Thyroid gland (tissue), 4 donors: ENCODE results near the gene BFSP1. TPM values are rescaled to one million over a fixed set of nuclear protein-coding genes. Genes with fewer than 3 reads are reported as not detected.

Source experiments
- DNase-seq, 2 donors: peaks; one replicate each; pipeline ENCODE4 v3.0.0-alpha.2; 2019
- H3K27ac ChIP-seq, 3 donors: fragments of 200-600 bp; sonication (generic); 1 replicate in 2 of 3; 2 replicates in 1 of 3; pipeline ENCODE4 v1.5.1; 2016 to 2019; ENCODE audit warnings: mild to moderate bottlenecking in 1 of 3, moderate library complexity in 1 of 3
- H3K27me3 ChIP-seq: fragments of 200-600 bp; sonication (generic); one replicate; pipeline ENCODE4 v1.5.1; 2019
- H3K36me3 ChIP-seq, 2 donors: fragments of 200-600 bp; sonication (generic); one replicate each; pipeline ENCODE4 v1.5.1; 2016 to 2019
- H3K4me1 ChIP-seq, 2 donors: fragments of 200-600 bp; sonication (generic); one replicate each; pipeline ENCODE4 v1.5.1; 2017 to 2019
- H3K4me3 ChIP-seq, 3 donors: fragments of 200-600 bp; sonication (generic); replicated peaks in 1 of 3; 1 replicate in 2 of 3; 2 replicates in 1 of 3; pipeline ENCODE4 v1.5.1; 2016; ENCODE audit warnings: mild to moderate bottlenecking in 1 of 3
- H3K9me3 ChIP-seq: fragments of 200-600 bp; sonication (generic); one replicate; pipeline ENCODE4 v1.5.1; 2017
- CTCF ChIP-seq, 6 experiments: fragments of 200-600 bp in 3 of 6; fragments of 450-650 bp in 3 of 6; sonication (generic) in 3 of 6; IDR thresholded peaks; one replicate each; pipeline ENCODE4 v1.5.1; 2016 to 2019; ENCODE audit warnings: antibody characterized with exemption in 6 of 6, mild to moderate bottlenecking in 2 of 6, inconsistent platforms in 1 of 6, moderate library complexity in 1 of 6
- POLR2A ChIP-seq, 2 donors: fragments of 450-650 bp; IDR thresholded peaks; one replicate each; pipeline ENCODE4 v1.6.1; 2017; ENCODE audit warnings: antibody characterized with exemption in 2 of 2, mild to moderate bottlenecking in 2 of 2, moderate library complexity in 1 of 2
- WGBS, 2 donors: methylation state at CpG; one replicate each; pipeline ENCODE4 v1.1.5; 2017; 5-methylcytosine and 5-hydroxymethylcytosine counted together
- intact Hi-C: fragments of 100-400 bp; cut with DNase I; formaldehyde crosslinking; loops from one replicate; pipeline ENCODE4 v1.15.1; 2023
- total RNA-seq, 4 donors: library from RNA; depleted of rRNA; stranded (reverse); fragments of >200 nt; gene quantifications; one replicate each; pipeline ENCODE4 v1.2.3, GENCODE V29; 2016

The BFSP1 gene
- total RNA-seq, 4 donors from 2014 or later: 2.7 to 8.7 (median 4.2) TPM

GRCh38 chr20:17466641-17467040, 64.5 kb downstream of the BFSP1 start:
- TF ChIP-seq CTCF (IDR thresholded peaks at IDR 0.05) (no peak), POLR2A (IDR thresholded peaks at IDR 0.05) (no peak)
- 49 to 60% methylated on average over 7 of the region's 7 CpGs for WGBS, 2 donors
- Histone ChIP-seq H3K4me1 (peaks cover 0 to 3% of the 10 kb centered on the region in 2 donors), H3K27ac (no peak overlapping the region), H3K9me3 (no peaks in the 10 kb centered on the region), H3K4me3 (no peak overlapping the region), H3K27me3 (no peaks in the 10 kb centered on the region), H3K36me3 (no peaks in the 10 kb centered on the region)
- intact Hi-C loops: no loop called here
- no peak for DNase-seq

DNA sequence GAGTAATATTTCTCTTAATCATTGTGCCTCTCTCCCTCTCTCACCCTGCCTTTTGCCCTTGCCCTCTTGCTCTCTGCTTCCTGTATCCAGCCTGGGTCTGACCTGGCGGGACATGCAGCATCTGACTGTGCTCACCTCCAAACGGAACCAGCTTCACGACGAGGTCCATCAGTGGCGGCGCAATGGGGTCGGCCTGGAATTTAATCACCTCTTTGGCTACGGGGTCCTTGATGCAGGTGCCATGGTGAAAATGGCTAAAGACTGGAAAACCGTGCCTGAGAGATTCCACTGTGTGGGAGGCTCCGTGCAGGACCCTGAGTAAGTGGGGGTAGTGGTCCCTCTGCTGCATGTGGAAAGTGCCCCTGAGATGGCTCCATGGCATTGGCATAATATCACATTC, 65.9 kb downstream of the BFSP1 start:
- H3K36me3 ChIP-seq: no peaks in the 10 kb centered on the region
- H3K9me3 ChIP-seq: no peaks in the 10 kb centered on the region
- no peaks in the 10 kb centered on the region for H3K4me1 ChIP-seq
- intact Hi-C loops: no loop called here
- TF ChIP-seq CTCF (IDR thresholded peaks at IDR 0.05) (no peak), POLR2A (IDR thresholded peaks at IDR 0.05) (no peak)
- WGBS, 2 donors: 93 to 94% methylated on average over 10 of the region's 10 CpGs
- DNase-seq: no peak
- H3K27me3 ChIP-seq: no peaks in the 10 kb centered on the region
- no peak overlapping the region for H3K4me3 ChIP-seq
- H3K27ac ChIP-seq: no peak overlapping the region

DNA sequence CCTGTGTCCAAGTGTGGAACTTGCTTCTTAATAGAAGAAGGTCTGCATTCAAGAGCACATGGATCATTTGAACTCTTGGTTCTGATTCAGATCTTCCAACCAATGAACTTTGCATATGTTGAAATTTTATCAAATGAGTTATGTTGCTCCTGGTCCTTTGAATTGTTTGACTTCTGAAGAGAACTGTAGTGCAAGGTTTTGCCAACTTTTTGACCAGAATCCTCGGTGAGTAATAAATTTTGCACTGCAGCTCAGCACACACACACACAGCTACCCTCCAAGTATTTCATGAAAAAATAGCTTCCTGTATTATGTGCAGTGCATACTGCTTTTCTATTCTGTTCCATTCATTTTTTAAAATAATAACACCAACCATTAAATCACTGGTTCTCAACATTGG, 67.5 kb downstream of the BFSP1 start:
- 59 to 79% methylated on average over 1 of the region's 1 CpG for WGBS, 2 donors
- Histone ChIP-seq H3K27ac (no peak overlapping the region), H3K36me3 (no peaks in the 10 kb centered on the region), H3K4me1 (no peaks in the 10 kb centered on the region), H3K9me3 (no peaks in the 10 kb centered on the region), H3K4me3 (no peak overlapping the region), H3K27me3 (no peaks in the 10 kb centered on the region)
- intact Hi-C loops: no loop called here
- TF ChIP-seq POLR2A (IDR thresholded peaks at IDR 0.05): no peak
- no peak for TF ChIP-seq CTCF (IDR thresholded peaks at IDR 0.05)
- DNase-seq: no peak

- TF ChIP-seq POLR2A (IDR thresholded peaks at IDR 0.05) (no peak), CTCF (IDR thresholded peaks at IDR 0.05) (no peak)
- no peak for DNase-seq
- H3K4me3 ChIP-seq: no peak overlapping the region
- 65 to 80% methylated on average over 3 of the region's 3 CpGs for WGBS, 2 donors
- H3K4me1 ChIP-seq: no peaks in the 10 kb centered on the region
- no peaks in the 10 kb centered on the region for H3K27me3 ChIP-seq
- H3K9me3 ChIP-seq: no peaks in the 10 kb centered on the region
- intact Hi-C loops: no loop called here
- H3K27ac ChIP-seq: no peak overlapping the region
- no peaks in the 10 kb centered on the region for H3K36me3 ChIP-seq
Measured at GRCh38 chr20:17461941-17462340, 69.2 kb downstream of the BFSP1 start.

GRCh38 chr20:17460119-17460518, 71.1 kb downstream of the BFSP1 start:
- H3K36me3 ChIP-seq: no peaks in the 10 kb centered on the region

More at GRCh38 chr20:17460119-17460518, 71.1 kb downstream of the BFSP1 start:
- no peak overlapping the region for H3K4me3 ChIP-seq
- intact Hi-C loops: no loop called here
- no peak overlapping the region for H3K27ac ChIP-seq
- TF ChIP-seq POLR2A (IDR thresholded peaks at IDR 0.05): no peak
- no peak for TF ChIP-seq CTCF (IDR thresholded peaks at IDR 0.05)
- H3K9me3 ChIP-seq: no peaks in the 10 kb centered on the region
- no peaks in the 10 kb centered on the region for H3K4me1 ChIP-seq
- DNase-seq: no peak
- H3K27me3 ChIP-seq: no peaks in the 10 kb centered on the region
- WGBS, 2 donors: 77 to 79% methylated on average over 2 of the region's 2 CpGs
